Breast epithelium (tissue), 3 donors: ENCODE results near the gene PLEKHA6.

ENCODE experiments used
- POLR2A ChIP-seq: fragments of 450-650 bp; IDR thresholded peaks from one replicate; pipeline ENCODE4 v1.6.1; 2016; ENCODE audit warnings: antibody characterized with exemption, mild to moderate bottlenecking, moderate library complexity
- POLR2AphosphoS5 ChIP-seq, 3 donors: sonication (generic); formaldehyde crosslinking; IDR thresholded peaks; one replicate each; pipeline ENCODE4 v1.6.1; 2017; ENCODE audit warnings: antibody characterized with exemption in 3 of 3

DNA sequence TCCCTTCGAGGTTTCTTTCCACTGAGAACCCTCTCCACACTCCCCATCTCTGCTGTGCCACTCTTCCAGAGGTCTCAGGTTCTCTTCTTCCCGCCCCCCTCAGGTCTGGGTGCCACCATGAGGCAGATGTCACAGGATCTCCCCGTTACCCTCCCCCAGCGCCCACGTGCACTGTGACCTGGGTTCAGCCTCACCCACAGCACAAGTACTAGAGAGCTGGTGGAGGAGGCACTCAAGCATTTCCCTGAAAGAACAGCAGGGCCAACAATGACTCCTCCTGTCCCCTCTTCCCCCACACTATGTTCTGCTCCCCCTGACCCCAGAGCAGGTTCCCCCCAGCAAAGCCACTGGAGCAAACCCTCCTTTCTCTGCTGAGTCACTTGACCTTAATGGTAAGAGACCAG lies 14.3 kb downstream of the PLEKHA6 start:
- no peak for TF ChIP-seq POLR2A
- TF ChIP-seq POLR2AphosphoS5 (IDR thresholded peaks at IDR 0.05) = no peak
